Fibroblast of the aortic adventitia (primary cell): ENCODE measurements around the gene EOGT. TPM values are rescaled to one million over a fixed set of nuclear protein-coding genes. Genes with fewer than 3 reads are reported as not detected.

Experiments used
- DNase-seq: peaks from one replicate; pipeline ENCODE4 v3.0.0-alpha.2; 2010; ENCODE audit warnings: low read depth
- H3K4me3 ChIP-seq: 2 replicates; pipeline ENCODE4 v1.5.1; 2011; ENCODE audit warnings: low read depth, mild to moderate bottlenecking, control low read depth, low read length, moderate library complexity
- CTCF ChIP-seq: IDR thresholded peaks from 2 replicates; pipeline ENCODE4 v1.5.1; 2011; ENCODE audit warnings: mild to moderate bottlenecking, low read length, control low read depth, inconsistent platforms; ENCODE audit not compliant: insufficient read depth
- total RNA-seq: library from RNA; depleted of rRNA; stranded (reverse); fragments of >200 nt; gene quantifications from 2 replicates; pipeline ENCODE4 v1.2.3, GENCODE V29; 2012; ENCODE audit warnings: low replicate concordance

The EOGT gene
- total RNA-seq, 1 donor: 41.6 TPM

DNA sequence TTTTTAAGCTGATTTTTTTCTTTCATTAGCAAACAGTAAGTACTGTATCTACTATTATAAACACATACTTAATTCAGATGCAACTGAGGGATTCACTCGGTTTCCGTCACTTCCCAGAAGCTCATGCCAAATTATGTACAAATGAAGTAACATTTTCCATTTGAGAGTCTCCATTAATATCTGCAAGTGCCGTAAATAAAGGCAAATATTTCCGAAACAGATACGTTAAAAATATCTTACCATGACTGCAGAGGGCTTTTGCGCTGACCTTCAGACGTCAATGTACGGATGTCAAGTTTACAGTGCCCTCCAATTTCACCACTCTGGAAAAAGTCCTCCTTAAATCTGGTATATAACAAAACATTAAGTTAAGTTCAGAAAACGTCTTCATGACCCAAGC is 9.3 kb downstream of the EOGT start:
- DNase-seq: no peak
- TF ChIP-seq CTCF: no peak
- no peak overlapping the region for H3K4me3 ChIP-seq

DNA sequence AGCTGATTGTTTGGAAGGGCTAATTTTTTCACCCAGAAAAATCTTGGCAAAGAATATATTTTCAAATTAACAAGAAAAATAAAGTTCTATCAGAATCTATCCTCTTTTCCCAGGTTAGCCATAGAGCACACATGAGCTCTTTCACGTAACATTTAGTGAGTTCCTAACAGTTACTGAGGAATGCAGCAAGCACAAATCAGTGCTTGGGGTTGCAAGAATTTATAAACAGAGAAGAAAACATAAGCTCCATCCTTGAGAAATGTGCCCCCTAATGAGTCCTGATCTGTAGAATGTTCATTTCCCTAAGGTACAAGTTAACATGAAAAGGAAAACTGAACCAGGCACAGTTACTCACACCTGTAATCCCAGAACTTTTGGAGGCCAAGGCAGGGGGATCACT is 13.9 kb downstream of the EOGT start:
- no peak for DNase-seq
- TF ChIP-seq CTCF: no peak
- H3K4me3 ChIP-seq: no peak overlapping the region

DNA sequence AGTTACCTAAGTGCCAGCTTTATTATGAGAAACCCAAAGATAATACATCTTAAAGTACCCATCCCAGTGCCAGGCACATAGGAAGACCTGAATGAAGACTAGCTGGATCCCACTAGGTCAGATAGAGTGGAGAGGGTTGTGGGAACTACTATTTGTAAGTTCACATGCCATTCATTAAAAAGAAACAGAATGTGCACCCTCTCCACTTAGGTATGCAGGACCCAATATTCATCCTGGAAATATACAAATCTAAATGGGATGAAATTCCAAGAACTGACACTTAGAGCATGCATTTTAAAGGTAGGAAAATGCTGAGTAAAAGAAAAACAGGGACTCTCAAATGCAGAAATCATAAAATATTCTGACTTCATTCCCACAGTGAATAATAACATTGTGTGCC is 14.3 kb downstream of the EOGT start:
- no peak for TF ChIP-seq CTCF
- no peak overlapping the region for H3K4me3 ChIP-seq
- no peak for DNase-seq

DNA sequence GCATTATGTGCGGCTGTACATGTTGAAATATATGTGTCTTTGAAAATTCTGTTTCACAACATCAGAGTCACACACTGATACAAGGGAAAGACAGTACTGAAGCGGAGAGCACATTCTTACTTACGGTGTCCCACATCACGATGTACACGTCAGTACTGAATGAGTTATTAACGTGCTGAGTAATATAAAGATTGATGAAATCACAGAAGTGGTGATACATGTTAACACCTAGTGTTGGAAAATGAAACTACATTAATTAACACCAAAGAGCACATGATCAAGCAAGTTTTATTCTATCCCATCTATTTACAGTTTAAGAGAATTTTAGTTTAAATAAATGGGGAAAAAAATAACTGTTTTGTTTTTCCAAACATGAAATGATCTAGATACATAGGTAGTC is 15.6 kb downstream of the EOGT start:
- DNase-seq: no peak
- peak; percentile 8 for TF ChIP-seq CTCF
- no peak overlapping the region for H3K4me3 ChIP-seq

- TF ChIP-seq CTCF: no peak
- DNase-seq: no peak
- H3K4me3 ChIP-seq: no peak overlapping the region
These were observed 17.0 kb downstream of the EOGT start for GRCh38 chr3:68996356-68996995.

DNA sequence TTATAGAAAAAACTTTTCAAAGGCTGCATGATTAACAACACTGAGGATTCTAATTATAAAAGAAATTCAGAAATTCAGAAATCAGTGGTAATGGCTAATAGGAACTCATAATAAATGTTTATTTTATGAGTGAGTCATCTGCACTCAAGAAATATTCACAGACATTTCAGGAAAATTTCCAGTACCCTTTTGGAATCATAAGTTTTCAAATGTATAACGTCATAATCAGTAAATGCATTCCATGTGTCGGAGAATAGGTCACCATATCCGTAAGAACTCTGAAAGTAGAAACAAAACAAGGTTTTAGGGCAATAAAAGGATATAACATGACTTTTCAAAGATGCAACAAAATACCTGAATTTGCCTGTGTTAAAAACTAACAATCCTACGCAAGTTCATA is 24.7 kb downstream of the EOGT start:
- peak; percentile 64 for DNase-seq
- TF ChIP-seq CTCF: no peak
- H3K4me3 ChIP-seq: no peak overlapping the region

- no peak overlapping the region for H3K4me3 ChIP-seq
- no peak for DNase-seq
- TF ChIP-seq CTCF: no peak
These were observed 26.2 kb downstream of the EOGT start for GRCh38 chr3:68987322-68987721.
